Measurements from ENCODE around the gene SPEG.

The SPEG gene

DNA sequence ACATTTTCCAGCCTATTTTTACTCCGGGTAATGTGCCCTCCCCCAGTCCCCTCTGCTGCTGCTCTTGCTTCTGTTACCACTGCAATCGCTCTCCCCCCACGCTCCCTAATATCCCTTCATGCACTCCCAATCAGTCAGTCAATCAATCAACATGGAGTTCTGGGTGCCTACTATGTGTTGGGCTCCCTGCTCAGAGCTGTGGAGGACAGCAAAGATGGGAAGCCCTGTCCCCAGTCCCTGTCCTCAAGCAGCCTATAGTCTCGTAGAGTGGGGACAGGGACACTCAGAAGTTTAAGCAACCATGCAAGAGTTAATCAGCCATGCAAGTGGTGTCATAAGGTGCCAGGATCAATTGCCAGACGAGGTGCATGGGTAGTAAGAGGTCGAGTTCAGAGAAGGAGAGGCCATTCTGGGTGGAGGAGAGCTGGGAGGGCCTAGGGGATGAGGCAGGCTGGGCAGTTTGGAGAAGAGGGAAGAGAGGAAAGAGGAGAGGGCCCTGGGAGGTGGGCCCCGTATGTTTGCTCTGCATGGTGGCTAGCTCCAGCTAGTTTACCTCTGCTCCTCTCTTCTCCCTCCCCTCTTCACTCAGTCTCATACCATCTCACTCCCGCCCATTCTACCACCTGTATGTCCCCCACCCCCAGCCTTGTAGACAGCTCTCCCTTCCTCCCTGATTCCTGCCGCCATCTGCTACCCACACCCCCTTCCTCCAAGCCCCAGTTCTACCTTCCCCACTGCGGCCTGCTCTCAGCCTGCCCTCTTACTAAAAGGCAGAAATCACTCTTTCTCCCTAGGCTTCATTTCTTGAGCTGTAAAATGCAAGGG, 83.5 kb downstream of the SPEG start:
- peaks cover 26% of the 10 kb centered on the region for H3K4me1 Mint-ChIP-seq
- H3K27ac Mint-ChIP-seq: no peak overlapping the region
- H3K9me3 Mint-ChIP-seq: no peaks in the 10 kb centered on the region
- no peaks in the 10 kb centered on the region for H3K36me3 Mint-ChIP-seq
- no peak for DNase-seq (ENCODE audit: low spot score in 2 of 2)
- H3K4me3 Mint-ChIP-seq: no peak overlapping the region
- no peak for ATAC-seq

DNA sequence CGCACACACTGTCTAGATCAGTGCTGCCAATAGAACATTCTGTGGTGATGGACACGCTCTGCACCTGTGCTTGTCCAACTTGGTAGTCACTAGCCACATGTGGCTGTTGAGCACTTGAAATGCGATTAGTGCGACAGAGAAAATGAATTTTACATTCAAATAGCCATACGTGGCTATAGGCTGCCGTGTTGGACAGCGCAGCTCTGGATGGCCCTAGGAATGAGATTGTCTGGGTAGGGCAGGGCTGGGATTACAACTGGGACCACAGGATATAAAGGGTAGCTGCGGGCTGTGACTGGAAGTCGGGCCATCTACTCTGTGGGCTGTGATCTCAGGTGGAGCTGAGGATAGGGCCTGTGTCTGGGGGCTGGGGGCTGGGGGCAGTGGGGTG, 84.9 kb downstream of the SPEG start:
- Mint-ChIP-seq H3K9me3 (no peaks in the 10 kb centered on the region), H3K4me3 (no peak overlapping the region), H3K36me3 (no peaks in the 10 kb centered on the region), H3K4me1 (peaks cover 13% of the 10 kb centered on the region), H3K27ac (no peak overlapping the region)
- no peak for DNase-seq (ENCODE audit: low spot score in 2 of 2)
- ATAC-seq: no peak

DNA sequence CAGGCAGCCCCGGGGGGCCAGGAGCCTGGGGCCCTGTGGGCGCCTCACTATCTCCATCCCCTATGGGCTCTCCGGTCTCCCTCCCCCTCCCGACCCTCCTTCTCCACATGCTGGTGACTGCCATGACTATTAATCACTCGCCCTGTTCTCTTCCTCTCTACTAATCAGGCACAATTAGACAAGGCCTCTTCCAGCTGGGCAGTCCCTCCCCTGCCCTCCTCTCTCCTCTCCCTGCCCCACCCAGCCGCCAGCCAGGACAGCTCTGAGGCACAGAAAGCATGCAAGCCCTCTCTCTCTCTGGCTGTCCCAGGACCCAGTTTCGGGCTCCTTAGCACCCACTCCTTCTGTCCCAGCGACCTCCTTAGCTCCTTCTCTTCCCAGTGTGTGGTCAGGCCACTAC, 85.4 kb downstream of the SPEG start:
- DNase-seq (ENCODE audit: low spot score in 2 of 2) (no peak), ATAC-seq (no peak)
- Mint-ChIP-seq H3K4me3 (no peak overlapping the region), H3K36me3 (no peaks in the 10 kb centered on the region), H3K9me3 (no peaks in the 10 kb centered on the region), H3K4me1 (peaks cover 13% of the 10 kb centered on the region), H3K27ac (no peak overlapping the region)

DNA sequence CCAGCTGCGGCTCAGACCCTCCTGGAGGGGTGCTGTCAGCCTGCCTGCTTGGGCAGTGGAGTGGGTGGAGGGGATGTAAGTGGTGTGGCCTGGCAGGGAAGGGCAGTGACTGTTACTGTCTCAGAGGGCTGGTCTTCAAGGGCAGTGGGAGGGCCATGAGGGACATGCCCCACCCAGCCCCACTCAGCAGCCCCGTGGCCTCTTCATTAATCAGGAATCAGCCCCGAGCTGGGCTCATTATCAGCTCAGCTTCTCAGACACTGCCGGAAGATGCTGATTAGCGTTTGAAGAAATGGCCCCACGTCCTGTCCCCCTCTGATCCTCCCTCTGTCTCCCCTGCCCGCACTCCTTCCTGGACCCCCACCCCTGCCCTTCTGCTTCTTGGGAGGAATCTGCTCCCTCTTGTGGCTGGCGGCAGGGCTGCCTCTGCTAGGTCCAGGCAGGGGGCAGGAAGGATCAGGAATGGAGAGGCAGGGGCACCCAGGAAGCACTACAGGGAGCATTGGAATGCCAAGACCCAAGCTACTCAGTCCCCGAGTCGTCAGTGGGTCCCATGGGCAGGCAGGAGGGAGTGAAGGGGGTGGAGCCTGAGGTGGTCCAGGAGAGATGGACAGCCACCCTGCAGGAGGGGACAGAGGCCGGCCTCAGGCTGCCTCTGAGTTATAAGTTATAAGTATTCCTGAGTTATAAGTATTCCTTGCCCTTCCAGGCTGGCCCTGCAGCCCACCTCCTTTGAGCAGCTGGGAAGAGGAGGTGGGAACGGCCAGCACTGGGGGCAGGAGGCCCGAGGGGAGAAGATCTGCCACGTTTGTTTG, 86.6 kb downstream of the SPEG start:
- Mint-ChIP-seq H3K36me3 (no peaks in the 10 kb centered on the region), H3K27ac (no peak overlapping the region), H3K4me1 (peaks cover 13% of the 10 kb centered on the region), H3K9me3 (no peaks in the 10 kb centered on the region), H3K4me3 (no peak overlapping the region)
- no peak for DNase-seq (ENCODE audit: low spot score in 2 of 2)
- ATAC-seq: peak; percentile 19

DNA sequence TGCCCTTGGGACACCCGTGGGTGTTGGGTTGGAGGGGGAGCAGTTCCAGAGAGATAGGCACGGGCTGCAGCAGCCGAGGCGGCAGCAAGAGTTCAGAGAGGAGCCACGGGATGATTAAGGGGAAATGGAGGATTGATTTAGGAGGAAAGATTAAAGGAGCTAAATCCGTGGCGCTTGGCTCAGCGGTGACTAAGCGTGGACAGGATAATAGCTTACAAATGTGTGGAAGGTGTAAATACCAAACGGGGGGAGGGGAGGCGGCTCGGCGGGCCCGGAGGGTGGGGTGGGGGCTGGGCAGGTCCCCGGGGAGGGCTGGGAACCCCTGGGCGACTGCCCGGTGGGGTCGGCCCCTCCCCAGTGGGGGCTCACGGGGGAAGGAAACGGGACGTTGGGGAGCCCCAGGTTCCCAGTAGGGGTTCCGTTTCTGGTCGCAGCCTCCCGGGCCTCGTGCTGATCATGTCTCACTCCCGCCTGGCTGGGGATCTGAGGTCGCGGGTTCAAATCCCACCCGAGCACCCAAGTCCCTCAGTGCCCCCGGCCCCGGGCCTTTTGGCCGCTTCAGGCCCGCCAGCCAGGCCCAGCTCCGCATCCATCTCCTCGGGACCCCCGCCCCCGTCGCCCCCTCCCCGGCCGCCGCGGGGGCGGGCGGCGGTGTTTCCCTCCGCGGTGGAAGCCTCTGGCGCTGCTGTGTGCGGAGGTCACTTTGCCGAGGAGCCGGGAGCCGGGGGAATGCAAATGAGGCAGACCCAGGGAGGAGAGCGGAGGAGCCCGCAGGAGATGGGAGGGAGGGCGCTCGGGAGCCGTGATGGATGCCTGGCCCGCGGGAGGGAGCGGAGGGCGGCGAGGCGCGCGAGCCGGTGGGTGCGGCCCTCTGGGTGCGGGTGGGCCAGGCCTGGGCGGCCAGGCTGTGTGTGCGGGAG, 87.7 kb downstream of the SPEG start:
- no peaks in the 10 kb centered on the region for H3K36me3 Mint-ChIP-seq
- H3K9me3 Mint-ChIP-seq: no peaks in the 10 kb centered on the region
- H3K27ac Mint-ChIP-seq: no peak overlapping the region
- ATAC-seq (no peak), DNase-seq (ENCODE audit: low spot score in 2 of 2) (no peak)
- no peak overlapping the region for H3K4me3 Mint-ChIP-seq
- peaks cover 13% of the 10 kb centered on the region for H3K4me1 Mint-ChIP-seq

DNA sequence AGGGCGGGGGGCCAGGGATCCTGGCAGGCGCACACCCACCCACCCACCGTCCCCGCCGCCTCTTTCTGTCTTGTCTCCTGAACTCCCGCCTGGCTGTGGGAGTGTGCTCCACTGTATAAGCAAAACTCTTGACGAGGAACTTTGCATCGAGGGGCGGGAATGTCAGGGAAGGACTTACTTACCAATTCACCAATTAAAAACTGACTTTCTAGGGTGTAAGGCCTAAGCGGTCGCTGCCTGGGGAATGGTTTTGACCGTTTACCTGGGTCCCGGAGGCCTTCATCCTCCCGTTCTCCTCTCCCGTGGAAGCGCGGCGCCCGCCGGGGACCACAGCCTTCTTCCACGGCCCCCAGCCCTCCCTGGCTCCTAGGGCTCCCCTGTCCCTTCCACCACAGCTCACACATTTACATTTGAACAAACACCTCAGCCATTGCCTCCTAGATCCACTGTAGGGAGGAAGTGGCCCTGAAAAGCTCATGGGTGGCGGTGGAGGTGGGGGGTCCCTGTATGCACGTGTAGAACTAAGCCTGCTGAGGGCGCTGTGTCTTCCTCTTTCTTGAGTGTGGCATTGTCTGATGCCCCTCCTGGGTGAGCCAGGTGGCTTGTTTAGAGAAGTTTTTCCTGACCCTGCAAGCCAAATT, 88.5 kb downstream of the SPEG start:
- no peaks in the 10 kb centered on the region for H3K9me3 Mint-ChIP-seq
- DNase-seq (ENCODE audit: low spot score in 2 of 2): no peak
- H3K27ac Mint-ChIP-seq: no peak overlapping the region
- H3K4me3 Mint-ChIP-seq: no peak overlapping the region
- no peaks in the 10 kb centered on the region for H3K36me3 Mint-ChIP-seq
- H3K4me1 Mint-ChIP-seq: peaks cover 13% of the 10 kb centered on the region
- ATAC-seq: no peak

DNA sequence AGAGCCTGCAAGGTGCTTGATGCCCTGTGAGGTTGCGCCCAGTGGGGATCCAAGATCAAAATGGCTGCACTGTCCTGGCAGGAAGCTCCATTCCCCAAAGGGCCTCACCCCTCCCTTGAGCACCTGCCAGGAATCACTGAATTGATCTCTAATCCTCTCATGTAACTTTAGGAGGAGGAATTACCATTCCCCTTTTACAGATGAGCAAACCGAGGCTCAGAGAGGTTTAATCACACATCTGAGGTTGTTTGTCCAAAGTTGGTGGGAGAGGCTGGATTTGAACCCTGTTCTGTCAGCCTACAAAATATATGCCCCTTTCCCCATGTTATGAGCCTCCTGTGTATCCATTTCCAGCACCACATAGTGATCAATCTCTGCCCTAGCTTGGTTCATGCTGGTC, 90.2 kb downstream of the SPEG start:
- H3K27ac Mint-ChIP-seq: no peak overlapping the region
- H3K9me3 Mint-ChIP-seq: no peaks in the 10 kb centered on the region
- ATAC-seq (no peak), DNase-seq (ENCODE audit: low spot score in 2 of 2) (no peak)
- no peaks in the 10 kb centered on the region for H3K36me3 Mint-ChIP-seq
- peaks cover 13% of the 10 kb centered on the region for H3K4me1 Mint-ChIP-seq
- no peak overlapping the region for H3K4me3 Mint-ChIP-seq

DNA sequence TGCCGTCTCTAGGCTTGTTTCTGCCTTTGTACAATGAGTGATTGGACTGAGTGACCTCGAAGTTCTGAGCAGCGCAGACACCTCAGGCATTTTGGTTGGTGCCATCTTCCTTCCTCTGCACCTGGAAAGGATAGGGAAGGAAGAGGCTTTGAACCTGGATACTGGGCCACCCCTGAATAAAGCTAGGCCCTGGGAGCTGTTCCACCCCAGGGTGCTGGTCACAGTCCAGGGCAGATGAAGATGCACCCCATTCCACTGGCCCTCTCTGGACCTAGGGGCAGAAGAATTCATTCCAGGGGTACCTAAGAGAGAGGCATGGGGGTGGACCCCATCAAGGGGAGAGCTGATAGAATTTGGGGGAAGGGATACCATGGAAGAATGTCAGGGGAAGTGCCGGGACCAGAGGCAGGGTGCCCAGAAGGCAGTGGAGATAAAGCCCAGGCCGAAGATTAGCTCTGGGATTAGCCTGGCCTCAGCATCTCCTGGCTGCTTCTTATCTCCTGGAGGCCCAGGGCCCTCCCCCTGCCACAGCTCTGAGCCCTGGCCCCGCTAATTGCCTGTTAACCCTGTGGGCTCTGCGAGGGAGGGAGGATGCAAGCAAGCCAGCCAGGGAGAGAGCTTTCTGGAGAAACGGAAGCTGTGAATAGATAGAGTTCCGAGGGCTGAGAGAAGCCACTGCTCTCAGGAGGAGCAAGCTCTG, 91.0 kb downstream of the SPEG start:
- H3K36me3 Mint-ChIP-seq: no peaks in the 10 kb centered on the region
- H3K27ac Mint-ChIP-seq: peak overlapping the region; percentile 2
- H3K9me3 Mint-ChIP-seq: no peaks in the 10 kb centered on the region
- peaks cover 20% of the 10 kb centered on the region for H3K4me1 Mint-ChIP-seq
- H3K4me3 Mint-ChIP-seq: no peak overlapping the region
- ATAC-seq (no peak), DNase-seq (ENCODE audit: low spot score in 2 of 2) (no peak)

DNA sequence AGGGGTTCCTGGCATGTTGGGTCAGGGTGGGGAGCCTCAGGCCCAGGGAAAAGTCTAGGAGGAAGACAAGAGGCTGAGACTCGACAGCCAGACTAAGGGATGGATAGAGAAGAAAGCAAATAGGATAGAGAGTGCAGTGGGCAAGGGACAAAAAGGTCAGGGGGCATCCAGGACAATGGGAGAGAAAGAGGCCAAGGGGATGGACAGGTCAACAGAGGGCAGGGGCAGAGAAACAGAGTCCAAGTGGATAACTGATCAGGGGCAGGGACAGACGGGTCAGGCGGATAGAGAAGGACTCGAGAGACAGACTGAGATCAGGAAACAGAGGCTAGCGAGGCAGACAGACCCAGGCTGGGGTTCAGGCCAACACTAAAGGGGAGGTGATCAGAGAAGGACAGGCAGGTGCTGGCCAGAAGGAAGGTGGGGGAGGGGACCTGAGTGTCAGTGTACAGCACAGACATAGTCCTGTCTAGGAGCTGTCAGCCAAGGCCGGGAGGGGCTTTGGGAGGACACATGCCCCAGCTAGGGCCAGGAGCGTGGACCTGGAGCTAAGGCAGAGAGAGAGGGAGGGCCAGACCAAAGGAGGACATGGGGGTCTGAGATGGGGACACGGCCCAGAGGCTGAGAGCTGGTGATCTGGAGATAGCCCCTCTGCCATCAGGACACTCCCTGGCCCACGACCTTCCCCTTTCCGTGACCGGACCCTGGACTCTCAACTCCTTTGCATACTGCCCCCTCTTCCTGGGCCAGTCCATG, 91.9 kb downstream of the SPEG start:
- Mint-ChIP-seq H3K4me1 (peaks cover 16% of the 10 kb centered on the region), H3K9me3 (no peaks in the 10 kb centered on the region), H3K4me3 (no peak overlapping the region), H3K27ac (peak overlapping the region; percentile 2), H3K36me3 (no peaks in the 10 kb centered on the region)
- ATAC-seq (no peak), DNase-seq (ENCODE audit: low spot score in 2 of 2) (no peak)

DNA sequence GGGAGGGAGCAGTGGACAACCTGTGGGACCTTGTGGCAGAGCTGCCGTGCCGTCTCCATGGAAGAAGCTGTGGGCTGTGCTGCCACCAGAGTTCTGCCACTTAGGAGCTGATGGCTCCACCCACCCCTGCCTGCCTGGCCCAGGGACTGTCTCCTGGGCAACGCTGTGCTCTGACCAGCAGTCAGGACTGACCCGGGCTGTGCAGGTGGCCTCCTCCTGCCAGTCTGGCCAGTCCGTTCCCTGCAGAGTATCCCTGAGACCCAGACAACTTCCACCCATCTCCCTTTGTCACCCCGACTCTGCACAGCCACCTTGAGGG, 92.4 kb downstream of the SPEG start:
- no peaks in the 10 kb centered on the region for H3K36me3 Mint-ChIP-seq
- no peak for DNase-seq (ENCODE audit: low spot score in 2 of 2)
- H3K4me3 Mint-ChIP-seq: no peak overlapping the region
- H3K9me3 Mint-ChIP-seq: no peaks in the 10 kb centered on the region
- no peak overlapping the region for H3K27ac Mint-ChIP-seq
- H3K4me1 Mint-ChIP-seq: peaks cover 10% of the 10 kb centered on the region
- no peak for ATAC-seq

DNA sequence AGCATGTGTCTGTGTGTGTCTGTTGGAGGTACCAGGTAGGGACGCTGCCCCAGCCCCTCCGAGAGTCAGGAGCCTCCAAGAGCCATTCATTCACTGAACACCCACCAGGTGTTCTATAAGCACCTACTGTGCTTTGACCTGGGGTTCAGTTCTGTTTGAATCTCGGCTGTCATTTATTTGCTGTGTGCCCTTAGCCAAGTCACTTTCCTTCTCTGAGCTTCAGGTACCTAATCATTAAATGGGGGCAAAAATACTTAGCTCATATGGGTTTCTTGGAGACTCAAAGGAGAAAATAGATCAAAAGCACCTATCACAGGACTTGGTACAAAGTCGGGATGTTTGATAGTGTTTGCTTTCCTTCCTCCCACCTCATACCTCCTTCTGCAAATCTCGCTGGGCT, 92.8 kb downstream of the SPEG start:
- Mint-ChIP-seq H3K9me3 (no peaks in the 10 kb centered on the region), H3K27ac (no peak overlapping the region), H3K36me3 (no peaks in the 10 kb centered on the region), H3K4me3 (no peak overlapping the region), H3K4me1 (peaks cover 7% of the 10 kb centered on the region)
- no peak for ATAC-seq
- DNase-seq (ENCODE audit: low spot score in 2 of 2): no peak

DNA sequence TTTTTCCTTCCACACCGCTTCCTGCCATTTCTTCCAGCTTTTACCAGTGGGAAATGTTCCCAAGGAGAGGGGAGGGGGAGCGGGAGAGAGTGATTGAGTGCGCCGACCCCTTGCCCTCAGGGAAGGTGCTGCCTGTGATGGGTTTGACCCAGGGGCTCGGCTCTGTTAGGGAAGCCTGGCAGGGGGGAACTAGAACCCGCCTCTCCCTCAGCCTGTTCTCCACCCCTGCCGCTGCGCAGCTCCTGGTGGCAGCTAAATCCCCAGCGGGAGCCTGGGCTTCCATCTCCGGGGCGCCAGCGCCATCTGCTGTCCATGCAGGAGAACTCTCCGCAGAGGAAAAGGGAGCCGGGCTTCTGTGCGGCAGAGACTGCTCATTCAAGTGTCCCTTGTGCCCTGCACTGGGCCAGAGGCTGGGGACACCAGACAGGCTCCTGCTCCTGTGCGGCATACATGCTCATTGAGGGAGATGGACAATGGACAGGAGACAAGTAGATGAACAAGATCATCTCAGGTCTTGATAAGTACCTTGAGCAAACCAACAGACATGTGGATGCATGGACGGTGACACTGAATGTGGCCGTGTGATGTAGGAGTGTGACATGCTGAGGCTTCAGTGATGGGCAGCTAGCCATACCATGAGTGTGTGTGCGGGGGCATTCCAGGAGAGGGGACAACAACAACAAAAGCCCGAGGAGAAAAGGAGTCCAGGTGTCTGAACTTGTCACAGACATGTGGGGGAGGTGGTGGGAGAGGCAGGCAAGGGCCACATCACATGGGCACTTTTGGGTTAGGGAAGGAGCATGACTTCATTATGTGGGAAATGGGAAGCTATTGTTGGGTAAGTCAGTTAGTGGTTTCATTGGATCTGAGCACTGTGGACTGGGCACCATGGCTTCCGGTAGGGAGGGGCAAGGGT, 95.7 kb downstream of the SPEG start:
- ATAC-seq: peak; percentile 83

DNA sequence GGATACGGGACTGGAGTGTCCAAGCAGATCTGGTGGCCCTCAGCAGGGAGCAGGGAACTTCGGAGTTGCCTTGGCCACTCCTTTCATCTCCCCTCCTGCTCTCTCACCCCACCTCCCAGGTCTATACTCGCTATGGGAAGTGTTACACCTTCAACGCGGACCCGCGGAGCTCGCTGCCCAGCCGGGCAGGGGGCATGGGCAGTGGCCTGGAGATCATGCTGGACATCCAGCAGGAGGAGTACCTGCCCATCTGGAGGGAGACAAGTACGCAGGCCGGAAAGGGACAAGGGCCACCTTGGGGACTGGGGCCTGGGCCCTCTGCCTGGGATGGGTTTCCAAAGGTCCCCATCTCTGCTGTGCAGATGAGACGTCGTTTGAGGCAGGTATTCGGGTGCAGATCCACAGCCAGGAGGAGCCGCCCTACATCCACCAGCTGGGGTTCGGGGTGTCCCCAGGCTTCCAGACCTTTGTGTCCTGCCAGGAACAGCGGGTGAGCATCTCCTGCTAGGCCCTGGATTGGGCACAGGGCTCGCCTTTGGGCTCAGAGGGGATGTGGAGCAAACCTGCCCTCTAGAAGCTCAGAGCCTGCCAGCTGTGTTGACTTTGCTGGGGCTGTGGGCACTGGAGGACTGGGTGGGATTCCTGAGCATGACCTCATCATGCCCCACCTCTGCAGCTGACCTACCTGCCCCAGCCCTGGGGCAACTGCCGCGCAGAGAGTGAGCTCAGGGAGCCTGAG, 97.2 kb downstream of the SPEG start:
- no peaks in the 10 kb centered on the region for H3K9me3 Mint-ChIP-seq
- DNase-seq (ENCODE audit: low spot score in 2 of 2): no peak

More for the DNA sequence above, 95.7 kb downstream of the SPEG start:
- H3K9me3 Mint-ChIP-seq: no peaks in the 10 kb centered on the region
- no peak overlapping the region for H3K4me3 Mint-ChIP-seq
- peak; percentile 91 for DNase-seq (ENCODE audit: low spot score in 2 of 2)
- H3K27ac Mint-ChIP-seq: no peak overlapping the region
- peaks cover 7% of the 10 kb centered on the region for H3K4me1 Mint-ChIP-seq
- no peaks in the 10 kb centered on the region for H3K36me3 Mint-ChIP-seq

More for the DNA sequence above, 97.2 kb downstream of the SPEG start:
- no peaks in the 10 kb centered on the region for H3K36me3 Mint-ChIP-seq
- peaks cover 7% of the 10 kb centered on the region for H3K4me1 Mint-ChIP-seq
- no peak overlapping the region for H3K4me3 Mint-ChIP-seq
- ATAC-seq: no peak
- no peak overlapping the region for H3K27ac Mint-ChIP-seq
